Forelimb muscle (tissue), 1 donor: ENCODE results near the gene PLD3. TPM values are rescaled to one million over a fixed set of nuclear protein-coding genes. Genes with fewer than 3 reads are reported as not detected.
"Not testable (repeated sequence)": the region's sequence is repeated elsewhere in the genome, so short reads cannot be mapped to it uniquely, and the experiment has no call there.

Experiments used
- DNase-seq: peaks from one replicate; pipeline ENCODE4 v3.0.0-alpha.2; 2013; ENCODE audit warnings: low read depth
- polyA plus RNA-seq: library from polyadenylated mRNA; unstranded; fragments of 120-200 nt; gene quantifications from one replicate; pipeline ENCODE4 v1.2.1, GENCODE V29; 2013; ENCODE audit not compliant: insufficient read length

The PLD3 gene
- polyA plus RNA-seq, 1 donor = 232 TPM

DNA sequence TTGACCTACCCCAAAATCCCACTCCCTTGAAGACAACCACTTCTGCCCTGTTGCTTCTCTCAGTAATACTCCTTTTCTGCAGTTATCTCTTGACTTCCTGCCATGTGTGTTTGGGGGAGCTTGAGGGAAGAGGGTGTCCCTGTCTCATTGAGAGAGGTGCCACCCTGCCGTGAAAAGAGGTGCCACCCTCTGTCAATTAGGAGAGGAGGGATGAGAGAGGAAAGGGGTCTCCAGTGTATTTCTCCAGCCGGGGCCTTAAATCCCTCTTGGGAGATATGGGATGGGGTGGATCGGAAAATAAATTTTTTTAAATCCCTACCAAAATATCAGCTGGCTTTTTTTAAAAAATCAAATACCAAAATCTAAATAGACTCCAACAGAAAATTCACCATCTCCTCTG, 16.5 kb downstream of the PLD3 start:
- DNase-seq = no peak

DNA sequence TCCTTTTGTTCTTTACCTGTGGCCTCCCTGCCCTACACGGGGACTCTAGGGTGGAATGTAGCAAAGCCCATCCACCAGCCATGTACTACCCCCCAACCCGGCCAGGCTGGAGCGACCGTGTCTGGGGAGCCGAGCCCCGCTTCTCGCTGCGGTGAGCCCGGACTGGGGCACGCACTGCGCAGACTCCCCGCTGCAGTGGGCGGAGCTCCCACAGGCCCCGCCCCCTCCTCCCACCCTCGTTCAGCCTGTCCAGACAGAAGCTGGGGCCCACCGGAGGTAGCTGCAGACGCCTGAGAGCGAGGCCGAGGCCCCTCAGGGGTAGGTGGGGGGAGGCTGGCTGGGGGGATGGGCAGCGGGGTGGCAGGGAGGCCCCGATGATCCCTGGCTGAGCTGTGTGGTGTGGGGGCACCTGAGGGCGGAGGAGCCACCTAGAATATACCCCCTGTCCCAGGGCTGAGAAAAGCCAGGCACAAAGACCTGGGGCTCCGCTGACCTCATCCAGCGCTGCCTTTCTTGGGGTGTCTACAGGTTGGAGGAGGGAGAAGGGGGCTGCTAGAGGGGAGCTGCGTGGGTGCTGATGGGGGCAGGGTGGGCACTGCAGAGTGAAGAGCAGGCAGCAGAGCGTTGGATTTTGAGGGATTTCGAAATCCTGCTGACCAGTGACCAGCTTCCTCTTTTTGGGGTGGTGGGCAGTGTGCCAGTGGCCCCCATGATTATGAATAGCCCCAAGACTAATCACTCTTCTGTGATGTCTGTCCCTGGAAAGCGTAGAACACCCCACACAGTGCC, 17.3 kb downstream of the PLD3 start:
- DNase-seq = no peak

DNA sequence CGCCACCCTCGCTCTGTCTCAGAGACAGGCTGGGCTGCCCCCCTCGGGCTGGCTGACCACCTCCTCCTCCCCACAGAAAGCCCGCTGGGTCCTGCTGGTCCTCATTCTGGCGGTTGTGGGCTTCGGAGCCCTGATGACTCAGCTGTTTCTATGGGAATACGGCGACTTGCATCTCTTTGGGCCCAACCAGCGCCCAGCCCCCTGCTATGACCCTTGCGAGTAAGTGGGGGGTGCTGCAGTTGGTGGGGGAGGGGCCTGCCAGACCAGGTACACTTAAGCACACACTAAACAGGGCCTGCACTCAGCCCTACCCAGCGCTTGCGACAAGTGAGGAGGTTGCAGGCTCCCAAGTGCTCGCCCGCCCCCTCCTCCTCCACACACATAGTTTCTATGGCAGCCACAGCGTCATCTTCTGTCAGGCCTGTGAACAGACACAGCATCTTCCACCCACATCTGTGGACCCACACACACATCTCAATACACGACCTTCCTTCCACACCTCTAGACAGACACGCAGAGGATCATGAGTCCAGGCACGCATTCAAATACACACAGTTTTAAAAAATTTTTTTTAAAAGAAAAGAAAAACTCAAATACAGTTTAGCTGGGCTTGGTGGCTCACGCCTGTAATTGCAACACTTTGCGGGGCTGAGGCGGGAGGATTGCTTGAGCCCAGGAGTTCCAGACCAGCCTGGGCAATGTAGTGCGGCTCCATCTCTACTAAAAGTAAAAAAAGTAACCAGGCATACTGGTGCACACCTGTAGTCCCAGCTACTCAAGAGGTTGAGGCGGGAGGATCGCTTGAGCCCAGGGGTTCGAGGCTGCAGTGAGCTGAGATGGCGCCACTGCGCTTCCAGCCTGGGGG, 18.4 kb downstream of the PLD3 start:
- no peak for DNase-seq

DNA sequence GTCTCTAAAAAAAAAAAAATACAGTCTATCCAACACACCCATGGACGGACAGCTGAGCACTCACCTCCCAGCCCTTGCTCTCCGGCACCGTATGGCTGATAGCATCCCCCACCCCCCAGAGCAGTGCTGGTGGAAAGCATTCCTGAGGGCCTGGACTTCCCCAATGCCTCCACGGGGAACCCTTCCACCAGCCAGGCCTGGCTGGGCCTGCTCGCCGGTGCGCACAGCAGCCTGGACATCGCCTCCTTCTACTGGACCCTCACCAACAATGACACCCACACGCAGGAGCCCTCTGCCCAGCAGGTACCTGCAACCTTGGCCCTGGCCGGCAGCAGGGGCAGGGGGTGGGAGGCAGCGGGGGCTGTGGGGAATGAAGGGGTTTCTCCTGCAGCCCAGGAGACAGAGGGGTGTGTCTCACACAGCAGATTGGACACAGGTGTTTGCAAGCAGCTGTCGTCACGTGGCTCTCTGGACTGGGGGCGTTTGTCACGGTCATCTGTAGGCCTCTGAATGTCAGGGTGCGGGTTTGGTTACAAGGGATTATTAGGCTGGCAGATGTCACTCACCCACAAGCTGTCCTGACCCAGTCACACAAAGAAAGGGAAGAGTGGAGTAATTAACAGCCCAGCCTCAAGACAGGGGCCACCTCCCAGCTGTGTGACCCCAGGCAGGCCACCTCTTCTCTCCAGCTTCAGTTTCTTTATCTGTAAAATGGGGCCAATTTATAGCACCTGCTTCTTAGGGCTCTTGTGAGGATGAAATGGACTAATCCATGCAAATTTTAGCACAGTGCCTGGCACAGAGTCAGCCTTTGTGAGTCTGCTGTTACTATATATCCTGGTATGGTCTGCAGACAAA, 19.3 kb downstream of the PLD3 start:
- no peak for DNase-seq

GRCh38 chr19:40369797-40370196, 21.3 kb downstream of the PLD3 start:
- no peak for DNase-seq

GRCh38 chr19:40370253-40370652, 21.8 kb downstream of the PLD3 start:
- not testable (repeated sequence) for DNase-seq

GRCh38 chr19:40370997-40371801, 22.7 kb downstream of the PLD3 start:
- DNase-seq = no peak

GRCh38 chr19:40371802-40372122, 23.3 kb downstream of the PLD3 start:
- DNase-seq = no peak

- no peak for DNase-seq
Measured at GRCh38 chr19:40374084-40374483, 25.6 kb downstream of the PLD3 start.

GRCh38 chr19:40376286-40376862, 27.9 kb downstream of the PLD3 start:
- DNase-seq = no peak

- no peak for DNase-seq
Measured at GRCh38 chr19:40377876-40378385, 29.4 kb downstream of the PLD3 start.

DNA sequence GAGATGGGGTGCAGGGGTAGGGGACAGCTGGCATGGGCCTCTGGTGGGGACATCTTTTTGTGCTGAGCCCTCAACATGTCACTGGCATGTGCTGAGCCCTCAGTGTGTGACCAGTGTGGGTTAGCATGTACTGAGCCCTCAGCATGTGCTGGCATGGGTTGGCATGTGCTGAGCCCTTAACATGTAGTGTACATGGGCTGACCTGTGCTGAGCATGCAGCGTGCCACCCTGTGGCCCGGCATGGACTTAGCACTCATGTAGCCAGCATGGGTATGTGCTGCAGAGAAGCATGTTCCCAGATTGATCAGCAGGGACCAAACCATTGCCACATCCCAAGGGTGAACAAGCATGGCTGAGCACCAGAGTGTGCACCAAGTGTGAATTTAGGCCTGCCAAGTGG, 30.0 kb downstream of the PLD3 start:
- DNase-seq = no peak

- no peak for DNase-seq
Measured at GRCh38 chr19:40379446-40380198, 31.1 kb downstream of the PLD3 start.

DNA sequence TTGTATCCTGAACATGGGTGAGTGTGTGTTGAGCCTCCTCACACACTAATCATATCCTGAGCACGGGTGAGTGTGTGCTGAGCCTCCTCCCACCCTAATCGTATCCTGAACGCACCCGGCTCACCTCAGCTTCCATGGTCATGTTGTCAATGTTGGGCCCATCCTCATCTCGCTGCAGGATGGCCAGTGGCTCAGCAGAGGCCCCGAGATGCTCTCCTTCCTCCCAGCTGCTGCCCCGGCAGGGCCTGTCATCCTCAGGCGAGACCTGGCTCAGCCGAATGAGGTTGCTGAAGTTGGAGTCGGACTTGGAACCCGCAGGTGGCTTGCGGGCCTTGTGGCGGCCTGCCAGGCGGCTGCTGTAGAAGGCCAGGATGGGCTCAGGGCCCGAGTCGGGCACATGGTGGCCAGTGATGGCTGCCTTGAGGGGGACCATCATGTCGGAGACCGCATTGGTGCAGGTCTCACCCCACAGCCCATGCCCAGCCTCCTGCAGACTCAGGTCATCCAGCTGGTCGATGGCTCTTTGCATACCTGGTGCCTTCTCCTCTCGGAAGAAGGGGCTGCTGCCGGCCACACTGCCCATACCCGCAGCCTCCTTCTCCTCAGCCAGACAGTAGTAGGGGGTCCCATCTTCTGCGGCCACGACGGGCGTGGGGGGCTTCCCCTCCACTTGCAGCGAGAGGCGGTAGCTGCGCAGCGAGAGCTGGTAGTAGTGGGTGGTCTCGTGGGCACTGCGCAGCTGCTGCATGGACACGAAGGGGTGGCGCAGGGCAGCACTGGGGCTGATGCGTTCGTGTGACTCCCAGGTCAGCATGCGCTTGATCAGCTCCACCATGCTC, 31.9 kb downstream of the PLD3 start:
- no peak for DNase-seq

DNA sequence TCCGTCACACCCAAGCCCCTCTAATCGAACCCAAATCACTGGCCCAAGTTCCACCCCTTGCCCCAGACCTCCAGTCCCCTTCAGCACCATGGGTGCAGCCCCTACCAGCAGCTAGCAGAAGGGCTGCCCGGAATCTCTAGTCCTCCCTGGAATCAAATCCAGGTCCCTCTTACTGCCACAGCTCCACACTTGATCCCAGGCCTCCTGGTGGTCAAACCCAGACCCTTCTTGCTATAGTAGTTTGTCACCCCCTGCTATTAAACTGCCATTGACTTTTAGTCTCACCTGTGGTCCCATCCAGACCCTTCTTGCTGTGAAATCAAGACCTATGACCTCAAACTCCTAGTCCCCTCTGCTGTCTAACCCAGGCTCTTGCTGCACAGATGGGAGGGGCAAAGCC, 32.8 kb downstream of the PLD3 start:
- no peak for DNase-seq

DNA sequence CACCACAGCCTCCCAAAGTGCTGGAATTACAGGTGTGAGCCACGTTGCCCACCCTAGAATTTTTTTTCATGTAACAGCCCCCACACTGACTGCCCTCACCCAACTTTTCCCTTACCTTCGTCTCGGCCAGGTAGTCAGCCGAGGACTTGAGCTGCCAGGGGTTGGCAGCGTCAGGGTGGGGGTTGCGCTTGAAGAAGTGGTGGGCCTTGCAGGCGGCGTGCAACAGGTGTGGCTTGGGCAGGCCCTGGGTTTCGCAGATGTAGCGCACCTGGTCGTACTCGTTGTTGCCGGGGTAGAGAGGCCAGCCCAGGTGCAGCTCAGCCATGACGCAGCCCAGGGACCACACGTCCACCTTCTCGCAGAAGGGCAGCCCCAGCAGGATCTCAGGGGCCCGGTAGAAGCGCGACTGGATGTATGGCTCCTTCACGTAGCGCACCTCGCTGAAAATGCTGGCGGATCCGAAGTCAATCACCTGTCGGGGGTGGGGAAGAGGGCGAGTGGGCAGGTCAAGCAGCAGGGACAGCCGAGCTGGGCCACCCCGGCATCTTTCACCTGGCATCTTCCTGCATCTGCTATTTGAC, 35.3 kb downstream of the PLD3 start:
- DNase-seq = no peak

DNA sequence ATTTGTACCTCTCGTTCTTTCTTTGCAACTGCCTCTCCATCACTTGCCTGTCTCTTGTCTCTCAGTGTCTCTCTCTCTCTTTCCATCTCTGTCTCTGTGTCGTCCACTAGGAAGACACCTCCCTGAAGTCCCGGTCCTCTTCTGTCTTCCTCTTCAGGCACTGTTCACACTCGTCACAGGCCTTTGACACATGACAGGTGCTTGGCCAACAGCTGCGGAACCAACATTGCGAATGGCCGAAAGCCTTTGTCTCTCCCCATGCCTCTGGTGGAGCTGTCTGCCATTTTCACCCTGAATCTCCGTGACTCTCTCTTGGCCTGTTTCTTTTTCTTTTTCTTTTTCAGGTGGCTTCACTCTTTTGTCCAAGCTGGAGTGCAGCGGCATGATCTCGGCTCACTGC, 38.7 kb downstream of the PLD3 start:
- no peak for DNase-seq

- DNase-seq = no peak
Measured at GRCh38 chr19:40388481-40388880, 40.0 kb downstream of the PLD3 start.
